ENCODE results near the gene NUMA1. TPM values are rescaled to one million over a fixed set of nuclear protein-coding genes. Genes with fewer than 3 reads are reported as not detected.

The NUMA1 gene
- total and polyA plus RNA-seq, 2 of the 8 experiments (the other 6 are each of a cell fraction or from before 2014, with no cell fraction given): 101 to 107 TPM

DNA sequence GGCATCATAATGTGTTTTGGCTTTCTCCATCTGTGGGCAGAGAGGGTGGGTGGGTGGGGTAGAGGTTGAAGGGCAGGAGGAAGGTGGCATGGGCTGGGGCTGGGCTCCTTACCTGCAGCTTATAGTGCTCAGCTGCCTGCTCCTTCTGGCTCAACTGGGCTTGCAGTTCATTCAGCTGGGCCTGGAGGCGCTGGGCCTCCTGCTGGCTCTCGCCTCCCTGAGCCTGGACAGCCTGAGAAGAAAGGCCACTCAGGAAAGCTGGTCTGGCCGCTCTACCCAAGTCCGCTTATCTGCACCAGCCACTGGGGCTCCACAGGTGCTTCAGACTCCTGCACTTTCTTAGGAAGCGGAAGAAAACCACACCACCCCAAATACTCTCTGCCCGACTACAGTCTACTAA is 71.2 kb downstream of the NUMA1 start:
- Histone ChIP-seq H3K27ac (ENCODE audit: low read depth, low read length) (no peak overlapping the region), H3K4me2 (ENCODE audit: insufficient read depth in 1 of 2, low read depth in 2 of 2, low read length in 2 of 2) (no peak overlapping the region), H2AK5ac (ENCODE audit: low read depth, low read length) (no peak overlapping the region), H2BK20ac (ENCODE audit: low read length) (no peak overlapping the region), H4K91ac (replicated peaks; ENCODE audit: insufficient read length, low read length) (no peak overlapping the region), H2AFZ (ENCODE audit: low read length) (no peak overlapping the region), H2BK5ac (ENCODE audit: low read depth, low read length) (no peak overlapping the region), H3K4me1 (replicated peaks in 1 of 4; ENCODE audit: control insufficient read depth in 3 of 4, insufficient read depth in 4 of 4, low read length in 3 of 4) (no peaks in the 10 kb centered on the region), H3K9ac (replicated peaks in 1 of 4; ENCODE audit: extremely low read depth in 1 of 4, low read depth in 3 of 4, low read length in 3 of 4) (no peak overlapping the region), H3K23ac (ENCODE audit: insufficient read length) (no peak overlapping the region), H3K23me2 (ENCODE audit: low read depth, low read length) (no peaks in the 10 kb centered on the region), H4K20me1 (replicated peaks in 1 of 2; ENCODE audit: control insufficient read depth in 1 of 2, insufficient read depth in 2 of 2, low read length in 2 of 2) (peaks cover 31 to 47% of the 10 kb centered on the region in 2 experiments), H4K5ac (ENCODE audit: insufficient read length, low read depth, low read length) (no peak overlapping the region), H4K8ac (ENCODE audit: extremely low read depth, insufficient read depth, low read length) (no peak overlapping the region; the same call in 1 of the 2 replicates), H3K79me2 (ENCODE audit: control insufficient read depth in 1 of 2, insufficient read depth in 2 of 2, low read length in 2 of 2) (no peaks in the 10 kb centered on the region), H2BK12ac (ENCODE audit: low read depth, low read length) (no peak overlapping the region), H3K36me3 (ENCODE audit: control insufficient read depth in 2 of 4, insufficient read depth in 4 of 4, low read length in 3 of 4) (peaks cover 51 to 87% (median 77%) of the 10 kb centered on the region in 4 experiments), H2BK120ac (replicated peaks; ENCODE audit: low read depth, low read length) (no peak overlapping the region), H3K4ac (replicated peaks; ENCODE audit: insufficient read length, low read depth, low read length) (no peak overlapping the region), H2BK15ac (ENCODE audit: low read length) (no peak overlapping the region), H3K27me3 (replicated peaks in 1 of 4; ENCODE audit: control insufficient read depth in 3 of 4, extremely low read depth in 1 of 4, insufficient read depth in 3 of 4, low read length in 3 of 4) (no peaks in the 10 kb centered on the region), H3K14ac (ENCODE audit: insufficient read length) (no peak overlapping the region), H3K18ac (ENCODE audit: extremely low read depth, low read length) (no peak overlapping the region), H3K4me3 (ENCODE audit: extremely low read depth in 1 of 4, insufficient read depth in 2 of 4, low read depth in 3 of 4, low read length in 4 of 4) (no peak overlapping the region), H3K79me1 (ENCODE audit: low read depth, low read length) (no peaks in the 10 kb centered on the region; the same call in 1 of the 2 replicates), H3K9me3 (ENCODE audit: insufficient read depth in 2 of 2, low read depth in 1 of 2, low read length in 1 of 2) (no peaks in the 10 kb centered on the region), H3K56ac (replicated peaks; ENCODE audit: insufficient read length, low read depth, low read length) (no peak overlapping the region)
- ChIA-PET POLR2A (ENCODE audit: partially characterized antibody) (interaction anchor here (0.9 to 1.5 kb wide), 5 partner anchors 12 to 82 kb away, joined by 3 to 5 read pairs (median 3); no protein-coding TSS in a partner anchor), CTCF (ENCODE audit: partially characterized antibody) (interaction anchor here (1.0 to 3.2 kb wide), 8 partner anchors 11 to 422 kb away, joined by 3 to 17 read pairs (median 6); partner anchors contain the start of gene IL18BP)
- WGBS, 2 experiments (ENCODE audit: extremely low coverage in 1 of 2, insufficient coverage in 1 of 2, insufficient read length in 1 of 2, insufficient replicate concordance in 2 of 2, low coverage in 1 of 2, low lambda C conversion rate in 2 of 2, missing lambda C conversion rate in 1 of 2): 98% methylated on average over 6 of the region's 6 CpGs; no CpG with 5 or more reads in 1 of the 2 experiments
- DNase-seq (ENCODE audit: low read depth in 1 of 2, low spot score in 2 of 2) (no peak), FAIRE-seq (no peak)
- TF ChIP-seq ZNF274 (IDR thresholded peaks at IDR 0.05; ENCODE audit: borderline replicate concordance, extremely low read depth, low read length) (no peak), BACH1 (IDR thresholded peaks at IDR 0.05; ENCODE audit: low read length) (no peak), PHF8 (conservative IDR thresholded peaks at IDR 0.05; ENCODE audit: low read depth, low read length) (no peak), HDAC6 (IDR thresholded peaks at IDR 0.05; ENCODE audit: low read depth, low read length) (no peak)
